Activated CD8-positive, alpha-beta T cell treated with anti-CD3 and anti-CD28 coated beads for 36 hours (primary cell): Measurements from ENCODE around the gene TCEA2. TPM values are rescaled to one million over a fixed set of nuclear protein-coding genes. Genes with fewer than 3 reads are reported as not detected.

Source experiments
- ATAC-seq: fragments of 200-7000 bp; cut with Tn5 transposase; one replicate; pipeline ENCODE4 v1.10.0; 2021; ENCODE audit warnings: mild to moderate bottlenecking, moderate library complexity
- CTCF ChIA-PET: fragments of 350-600 bp; sonication (Branson Sonifier 250); formaldehyde crosslinking; loops from one replicate; lab custom pipeline; 2021; ENCODE audit warnings: antibody characterized with exemption; lab: Charles Lee
- POLR2A ChIA-PET: fragments of 350-600 bp; sonication (Branson Sonifier 250); formaldehyde crosslinking; loops from one replicate; lab custom pipeline; 2021; ENCODE audit warnings: antibody characterized with exemption; lab: Charles Lee
- DNase-seq: peaks from one replicate; pipeline ENCODE4 v3.0.0-alpha.2; 2020
- H3K27ac Mint-ChIP-seq: one replicate; pipeline ENCODE4 v1.8.0; 2021; ENCODE audit warnings: mild to moderate bottlenecking, mixed read lengths
- H3K27me3 Mint-ChIP-seq: one replicate; pipeline ENCODE4 v1.8.0; 2021; ENCODE audit warnings: mixed read lengths
- H3K36me3 Mint-ChIP-seq: one replicate; pipeline ENCODE4 v1.8.0; 2021; ENCODE audit warnings: low read depth, mixed read lengths
- H3K4me1 Mint-ChIP-seq: one replicate; pipeline ENCODE4 v1.8.0; 2021; ENCODE audit warnings: low read depth, mixed read lengths
- H3K4me3 Mint-ChIP-seq: one replicate; pipeline ENCODE4 v1.8.0; 2021; ENCODE audit warnings: mild to moderate bottlenecking, moderate library complexity, mixed read lengths
- H3K9me3 Mint-ChIP-seq: one replicate; pipeline ENCODE4 v1.8.0; 2021; ENCODE audit warnings: mixed read lengths
- intact Hi-C: fragments of 100-400 bp; cut with micrococcal nuclease; formaldehyde crosslinking; loops from one replicate; pipeline ENCODE4 v1.10.0; 2022
- total RNA-seq, 2 experiments: library from RNA; stranded (reverse); gene quantifications; one replicate each; pipeline ENCODE4 v1.2.3, GENCODE V29; 2021
- TF ChIP-seq, protein P1 (sequence below): fragments of 200-600 bp; IDR thresholded peaks from one replicate; pipeline ENCODE4 v1.8.0; 2022; ENCODE audit warnings: antibody characterized with exemption, mild to moderate bottlenecking

Gene TCEA2
- total RNA-seq, 2 experiments from 2014 or later: 30.0 to 33.0 TPM

DNA sequence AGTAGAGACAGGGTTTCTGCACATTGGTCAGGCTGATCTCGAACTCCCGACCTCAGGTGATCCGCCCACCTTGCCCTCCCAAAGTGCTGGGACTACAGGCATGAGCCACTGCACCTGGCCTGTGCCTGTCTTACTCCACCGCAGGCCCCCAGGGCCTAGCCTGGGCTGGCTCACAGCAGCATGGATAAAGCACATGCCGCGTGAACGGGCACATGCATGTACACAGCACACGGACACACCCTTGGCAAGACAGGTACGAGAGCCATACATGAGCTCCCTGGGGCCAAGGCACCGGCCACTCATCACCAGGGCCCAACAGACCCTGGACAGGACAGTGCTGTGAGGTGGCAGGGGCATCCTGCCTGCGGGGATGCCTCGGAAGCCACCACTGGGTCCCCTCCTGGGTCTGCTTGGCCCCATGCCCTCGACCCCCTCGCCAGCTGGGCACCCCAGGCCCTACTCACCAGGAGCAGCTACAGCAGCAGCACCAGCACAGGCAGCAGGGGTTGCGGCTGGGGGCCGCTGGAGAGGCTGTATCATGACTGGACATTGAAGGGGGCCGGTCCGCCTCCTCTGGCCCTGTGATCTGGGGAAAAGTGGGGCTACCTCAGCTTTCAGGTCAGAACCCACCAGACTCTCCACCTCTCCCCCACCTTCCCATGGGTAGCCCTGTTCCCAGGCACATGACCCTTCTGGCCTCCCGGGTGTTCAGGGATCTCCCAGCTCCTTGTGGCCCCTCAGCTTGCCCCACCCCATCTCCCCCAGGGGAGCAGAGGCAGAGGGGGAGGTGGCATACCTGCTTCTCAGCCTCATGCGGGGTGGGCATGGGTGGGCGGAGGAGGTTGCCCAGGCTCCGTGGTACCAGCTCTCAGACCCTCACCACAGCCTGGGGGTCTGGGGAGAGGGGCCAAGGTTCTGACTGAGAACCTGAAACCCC, 13.3 kb downstream of the TCEA2 start:
- peaks cover 4% of the 10 kb centered on the region for H3K4me1 Mint-ChIP-seq
- H3K4me3 Mint-ChIP-seq: peak overlapping the region; percentile 50
- intact Hi-C loops: no loop called here
- CTCF ChIA-PET: interaction anchor here (1.0 to 3.5 kb wide), 3 partner anchors 19 to 44 kb away, joined by 3 to 20 read pairs (median 4); no protein-coding TSS in a partner anchor
- H3K27me3 Mint-ChIP-seq: no peaks in the 10 kb centered on the region
- H3K9me3 Mint-ChIP-seq: no peaks in the 10 kb centered on the region
- DNase-seq (no peak), ATAC-seq (no peak)
- TF ChIP-seq, protein P1, sequence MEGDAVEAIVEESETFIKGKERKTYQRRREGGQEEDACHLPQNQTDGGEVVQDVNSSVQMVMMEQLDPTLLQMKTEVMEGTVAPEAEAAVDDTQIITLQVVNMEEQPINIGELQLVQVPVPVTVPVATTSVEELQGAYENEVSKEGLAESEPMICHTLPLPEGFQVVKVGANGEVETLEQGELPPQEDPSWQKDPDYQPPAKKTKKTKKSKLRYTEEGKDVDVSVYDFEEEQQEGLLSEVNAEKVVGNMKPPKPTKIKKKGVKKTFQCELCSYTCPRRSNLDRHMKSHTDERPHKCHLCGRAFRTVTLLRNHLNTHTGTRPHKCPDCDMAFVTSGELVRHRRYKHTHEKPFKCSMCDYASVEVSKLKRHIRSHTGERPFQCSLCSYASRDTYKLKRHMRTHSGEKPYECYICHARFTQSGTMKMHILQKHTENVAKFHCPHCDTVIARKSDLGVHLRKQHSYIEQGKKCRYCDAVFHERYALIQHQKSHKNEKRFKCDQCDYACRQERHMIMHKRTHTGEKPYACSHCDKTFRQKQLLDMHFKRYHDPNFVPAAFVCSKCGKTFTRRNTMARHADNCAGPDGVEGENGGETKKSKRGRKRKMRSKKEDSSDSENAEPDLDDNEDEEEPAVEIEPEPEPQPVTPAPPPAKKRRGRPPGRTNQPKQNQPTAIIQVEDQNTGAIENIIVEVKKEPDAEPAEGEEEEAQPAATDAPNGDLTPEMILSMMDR: no peak
- POLR2A ChIA-PET: interaction anchor here (0.7 to 1.3 kb wide), 3 partner anchors 9 to 12 kb away, joined by 3 to 7 read pairs (median 3); no protein-coding TSS in a partner anchor
- H3K27ac Mint-ChIP-seq: peak overlapping the region; percentile 89
- H3K36me3 Mint-ChIP-seq: peaks cover 5% of the 10 kb centered on the region

DNA sequence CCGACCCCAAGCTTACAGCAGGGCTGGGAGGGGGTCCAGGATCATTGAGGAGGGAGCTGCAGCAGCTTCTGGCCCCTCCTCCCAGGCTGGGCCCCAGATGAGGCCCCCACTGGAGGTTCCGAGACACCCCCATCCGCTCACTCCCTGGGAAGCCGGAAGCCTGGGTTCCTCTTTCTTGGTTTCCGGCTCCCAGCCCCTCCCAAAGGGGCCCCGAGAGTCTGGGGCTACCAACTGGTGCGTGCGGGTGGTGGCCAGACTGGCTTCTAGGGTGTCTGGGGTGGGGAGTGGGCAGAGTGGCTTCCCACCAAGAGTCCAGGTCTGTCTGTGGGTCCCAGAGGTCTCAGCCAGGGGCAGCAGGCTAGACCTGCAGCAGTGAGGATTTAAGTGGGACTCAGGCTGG, 14.1 kb downstream of the TCEA2 start:
- H3K36me3 Mint-ChIP-seq: peaks cover 5% of the 10 kb centered on the region
- H3K4me1 Mint-ChIP-seq: peaks cover 9% of the 10 kb centered on the region
- DNase-seq (peak; percentile 70), ATAC-seq (peak; percentile 29)
- H3K4me3 Mint-ChIP-seq: peak overlapping the region; percentile 84
- CTCF ChIA-PET: interaction anchor here (1.0 to 3.5 kb wide), 2 partner anchors 39 to 44 kb away, joined by 3 to 20 read pairs; no protein-coding TSS in a partner anchor
- H3K27me3 Mint-ChIP-seq: no peaks in the 10 kb centered on the region
- H3K9me3 Mint-ChIP-seq: no peaks in the 10 kb centered on the region
- POLR2A ChIA-PET: interaction anchor here (1.2 to 1.3 kb wide), 2 partner anchors 11 to 13 kb away, joined by 3 to 7 read pairs; no protein-coding TSS in a partner anchor
- peak overlapping the region; percentile 89 for H3K27ac Mint-ChIP-seq
- intact Hi-C loops: no loop called here
- TF ChIP-seq, protein P1: no peak

DNA sequence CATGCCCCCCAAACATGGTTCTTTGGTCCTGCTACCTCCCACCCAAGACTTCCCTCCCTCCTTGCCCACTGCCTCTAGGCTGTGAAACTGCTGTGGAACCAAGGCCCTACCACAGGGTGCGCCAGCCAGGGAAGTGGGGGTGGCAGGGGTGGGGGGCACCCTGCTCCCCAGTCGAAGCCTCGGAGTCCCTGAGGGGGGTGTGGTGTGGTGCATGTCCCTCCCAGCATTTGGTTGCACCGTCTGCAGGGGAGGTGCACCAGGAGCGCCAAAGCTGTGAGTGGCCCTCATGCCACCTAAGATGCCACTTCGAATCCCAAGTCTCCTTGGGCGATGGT, 14.5 kb downstream of the TCEA2 start:
- ATAC-seq (no peak), DNase-seq (no peak)
- CTCF ChIA-PET: interaction anchor here (2.6 to 3.5 kb wide), 2 partner anchors 39 to 43 kb away, joined by 14 to 20 read pairs; no protein-coding TSS in a partner anchor
- peaks cover 5% of the 10 kb centered on the region for H3K36me3 Mint-ChIP-seq
- intact Hi-C loops: no loop called here
- H3K9me3 Mint-ChIP-seq: no peaks in the 10 kb centered on the region
- peaks cover 13% of the 10 kb centered on the region for H3K4me1 Mint-ChIP-seq
- TF ChIP-seq, protein P1: no peak
- H3K4me3 Mint-ChIP-seq: peak overlapping the region; percentile 84
- POLR2A ChIA-PET: interaction anchor here (1.1 to 1.8 kb wide), 3 partner anchors 15 to 117 kb away, joined by 3 to 4 read pairs (median 4); no protein-coding TSS in a partner anchor
- H3K27ac Mint-ChIP-seq: peak overlapping the region; percentile 89
- H3K27me3 Mint-ChIP-seq: no peaks in the 10 kb centered on the region

DNA sequence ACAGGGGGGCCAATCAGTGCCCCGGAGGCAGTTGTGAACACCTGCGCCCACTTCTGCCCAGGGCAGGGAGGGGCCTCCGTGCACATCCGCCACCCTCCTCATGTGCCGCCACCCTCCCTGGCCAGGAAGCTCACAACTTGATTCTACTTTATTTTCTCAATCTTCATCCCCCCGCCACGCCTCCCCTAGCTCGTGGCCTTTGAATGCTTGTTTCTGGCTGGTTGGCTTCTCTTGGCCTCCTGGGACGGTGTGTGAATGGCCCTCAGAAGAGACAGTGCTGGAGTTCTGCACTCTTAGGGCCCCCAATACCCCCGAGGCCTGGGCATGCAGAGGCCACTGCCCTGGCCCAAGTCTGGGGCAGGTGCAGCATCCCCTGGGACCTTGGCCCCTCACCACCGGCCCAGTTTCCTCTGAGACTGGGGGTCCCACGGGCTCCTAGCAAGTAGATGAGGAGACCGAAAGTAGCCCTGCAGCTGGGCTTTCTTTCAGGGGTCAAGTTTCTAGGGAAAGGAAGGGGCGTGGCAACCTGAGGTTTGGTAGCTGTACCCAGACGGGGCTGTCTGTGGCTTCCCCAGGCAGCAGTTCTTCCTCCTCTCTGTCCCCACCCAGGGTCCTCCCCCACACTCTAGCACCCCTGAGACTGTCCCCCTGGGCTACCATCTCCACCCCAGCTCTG, 15.0 kb downstream of the TCEA2 start:
- TF ChIP-seq, protein P1: no peak
- intact Hi-C loops: no loop called here
- ATAC-seq (peak; percentile 66), DNase-seq (peak; percentile 89)
- Mint-ChIP-seq H3K9me3 (no peaks in the 10 kb centered on the region), H3K27ac (peak overlapping the region; percentile 89), H3K4me3 (peak overlapping the region; percentile 84), H3K36me3 (peaks cover 5% of the 10 kb centered on the region), H3K4me1 (peaks cover 18% of the 10 kb centered on the region), H3K27me3 (no peaks in the 10 kb centered on the region)
- ChIA-PET CTCF (interaction anchor here (1.0 to 3.5 kb wide), 4 partner anchors 8 to 44 kb away, joined by 3 to 20 read pairs (median 8); no protein-coding TSS in a partner anchor), POLR2A (interaction anchor here (0.5 to 3.7 kb wide), 6 partner anchors 9 to 178 kb away, joined by 3 to 15 read pairs (median 4); no protein-coding TSS in a partner anchor)
